NCI-H2196 (cell line): ENCODE measurements around the gene PRKCH.

Source experiments
- DNase-seq: peaks from one replicate; lab custom pipeline; 2025; ENCODE audit not compliant: unreplicated experiment; lab: John Stamatoyannopoulos, UW

Gene PRKCH

GRCh38 chr14:61360796-61361525 is 39.6 kb downstream of the PRKCH start:
- no peak for DNase-seq

GRCh38 chr14:61362072-61362750 is 40.8 kb downstream of the PRKCH start:
- no peak for DNase-seq

GRCh38 chr14:61364243-61364642 is 42.9 kb downstream of the PRKCH start:
- no peak for DNase-seq

- DNase-seq, result no peak
Measured at GRCh38 chr14:61365667-61366212, 44.4 kb downstream of the PRKCH start.

GRCh38 chr14:61368114-61368710 is 46.8 kb downstream of the PRKCH start:
- no peak for DNase-seq

GRCh38 chr14:61368781-61369453 is 47.5 kb downstream of the PRKCH start:
- DNase-seq, result no peak

- DNase-seq, result no peak
Measured at GRCh38 chr14:61369454-61369810, 48.1 kb downstream of the PRKCH start.

- no peak for DNase-seq
Measured at GRCh38 chr14:61372379-61372778, 51.0 kb downstream of the PRKCH start.

- no peak for DNase-seq
Measured at GRCh38 chr14:61372842-61373555, 51.6 kb downstream of the PRKCH start.

- DNase-seq, result no peak
Measured at GRCh38 chr14:61374284-61374683, 52.9 kb downstream of the PRKCH start.

- no peak for DNase-seq
Measured at GRCh38 chr14:61375218-61375617, 53.8 kb downstream of the PRKCH start.

- no peak for DNase-seq
Measured at GRCh38 chr14:61376314-61376713, 54.9 kb downstream of the PRKCH start.

- DNase-seq, result no peak
Measured at GRCh38 chr14:61377749-61378148, 56.4 kb downstream of the PRKCH start.

GRCh38 chr14:61379639-61380184 is 58.3 kb downstream of the PRKCH start:
- DNase-seq, result no peak

GRCh38 chr14:61380984-61381383 is 59.6 kb downstream of the PRKCH start:
- no peak for DNase-seq

GRCh38 chr14:61381553-61381952 is 60.2 kb downstream of the PRKCH start:
- peak; percentile 48 for DNase-seq

GRCh38 chr14:61382842-61383241 is 61.5 kb downstream of the PRKCH start:
- DNase-seq, result no peak

- no peak for DNase-seq
Measured at GRCh38 chr14:61385002-61385685, 63.8 kb downstream of the PRKCH start.

GRCh38 chr14:61386173-61386772 is 64.9 kb downstream of the PRKCH start:
- DNase-seq, result no peak

- no peak for DNase-seq
Measured at GRCh38 chr14:61387076-61387475, 65.7 kb downstream of the PRKCH start.
